GM12878 (cell line): ENCODE data around the gene DNASE1L1. TPM values are rescaled to one million over a fixed set of nuclear protein-coding genes. Genes with fewer than 3 reads are reported as not detected.

Source experiments
- ATAC-seq: fragments of 200-7000 bp; cut with Tn5 transposase; 3 replicates; pipeline ENCODE4 v1.9.1; 2020; ENCODE audit warnings: mild to moderate bottlenecking, moderate library complexity
- BruUV-seq: library from RNA; stranded (reverse); fragments of 400-500 nt; replicated peaks from 2 replicates; lab custom pipeline; 2021; lab: Mats Ljungman, UMichigan
- CTCF ChIA-PET: fragments of 300-600 bp; sonication (Branson Sonifier 250); formaldehyde crosslinking; extraction: SDS; loops from one replicate; lab custom pipeline; 2021; ENCODE audit warnings: inconsistent platforms; lab: Yijun Ruan, JAX
- POLR2A ChIA-PET: fragments of 350-600 bp; formaldehyde crosslinking; extraction: SDS; loops from one replicate; lab custom pipeline; 2021; ENCODE audit warnings: inconsistent platforms; lab: Charles Lee
- RAD21 ChIA-PET: fragments of 300-600 bp; sonication (Branson Sonifier 250); formaldehyde crosslinking; loops from one replicate; lab custom pipeline; 2023; ENCODE audit warnings: antibody characterized with exemption; ENCODE audit not compliant: unreplicated experiment; lab: Charles Lee
- SMC1A ChIA-PET: fragments of 300-600 bp; sonication (Branson Sonifier 250); formaldehyde crosslinking; loops from one replicate; lab custom pipeline; 2023; ENCODE audit not compliant: unreplicated experiment, uncharacterized antibody; lab: Charles Lee
- DNase-seq: peaks from one replicate; pipeline ENCODE4 v3.0.0-alpha.2; 2011; ENCODE audit warnings: low read depth, low spot score
- FAIRE-seq: peaks from 3 replicates; lab custom pipeline; 2011; peaks lifted over from hg19 to GRCh38; lab: Jason Lieb, UNC
- H2AFZ ChIP-seq: 2 replicates; pipeline ENCODE4 v1.6.0; 2011; ENCODE audit warnings: low read depth, low read length, control low read depth; ENCODE audit not compliant: control insufficient read depth
- H3K27ac ChIP-seq: 2 replicates; pipeline ENCODE4 v1.5.1; 2011; ENCODE audit warnings: control low read depth; ENCODE audit not compliant: control insufficient read depth, insufficient read depth
- H3K27me3 ChIP-seq, 2 experiments: replicated peaks in 1 of 2; 2 replicates each; pipeline versions ENCODE4 v1.6.0 to v1.6.1; 2011; ENCODE audit warnings: low read length in 1 of 2; ENCODE audit not compliant: control insufficient read depth in 2 of 2, insufficient read depth in 2 of 2
- H3K36me3 ChIP-seq, 2 experiments: 2 replicates each; pipeline ENCODE4 v1.5.1; 2011; ENCODE audit warnings: low read length in 1 of 2; ENCODE audit not compliant: control insufficient read depth in 2 of 2, insufficient read depth in 2 of 2
- H3K4me1 ChIP-seq: 2 replicates; pipeline ENCODE4 v1.6.1; 2011; ENCODE audit warnings: mild to moderate bottlenecking, low read length, moderate library complexity, mixed read lengths; ENCODE audit not compliant: control insufficient read depth, insufficient read depth
- H3K4me2 ChIP-seq: 2 replicates; pipeline ENCODE4 v1.6.0; 2011; ENCODE audit warnings: control low read depth; ENCODE audit not compliant: control insufficient read depth, insufficient read depth
- H3K4me3 ChIP-seq: fragments of 200-600 bp; sonication (generic); 2 replicates; pipeline ENCODE4 v1.5.1; 2016
- H3K79me2 ChIP-seq: 2 replicates; pipeline ENCODE4 v1.6.0; 2011; ENCODE audit warnings: low read length; ENCODE audit not compliant: control insufficient read depth, insufficient read depth
- H3K9ac ChIP-seq: 2 replicates; pipeline ENCODE4 v1.8.0; 2011; ENCODE audit warnings: low read length, control low read depth, mixed read lengths; ENCODE audit not compliant: control insufficient read depth, insufficient read depth
- H3K9me3 ChIP-seq: replicated peaks from 3 replicates; pipeline ENCODE4 v1.5.1; 2011; ENCODE audit warnings: mild to moderate bottlenecking, low read length; ENCODE audit not compliant: control insufficient read depth, insufficient read depth
- H4K20me1 ChIP-seq: 2 replicates; pipeline ENCODE4 v1.6.0; 2011; ENCODE audit not compliant: control insufficient read depth, insufficient read depth
- CTCF ChIP-seq, 3 experiments: IDR thresholded peaks in 2 of 3; conservative IDR thresholded peaks in 1 of 3; 2 replicates each; pipeline ENCODE4 v1.5.1; 2011; ENCODE audit warnings: low read depth in 3 of 3, low read length in 3 of 3, mild to moderate bottlenecking in 3 of 3, control low read depth in 2 of 3, moderate library complexity in 2 of 3, inconsistent platforms in 1 of 3, mixed read lengths in 1 of 3; ENCODE audit not compliant: control insufficient read depth in 2 of 3, insufficient read depth in 1 of 3; ENCODE audit errors: extremely low read depth in 1 of 3
- SUZ12 ChIP-seq: fragments of 200-600 bp; sonication (generic); IDR thresholded peaks from one replicate; pipeline ENCODE4 v1.6.1; 2018; ENCODE audit warnings: antibody characterized with exemption, mild to moderate bottlenecking; ENCODE audit not compliant: unreplicated experiment
- WGBS: methylation state at CpG from one replicate; pipeline ENCODE4 v1.1.6; 2016; ENCODE audit warnings: low lambda C conversion rate; ENCODE audit not compliant: insufficient replicate concordance, insufficient coverage; ENCODE audit errors: missing lambda C conversion rate; 5-methylcytosine and 5-hydroxymethylcytosine counted together
- in situ Hi-C: fragments of 300-500 bp; cut with MboI; formaldehyde crosslinking; loops from 9 replicates; pipeline ENCODE4 v1.14.3; 2018; ENCODE audit warnings: mixed read lengths
- intact Hi-C: fragments of 100-400 bp; cut with micrococcal nuclease; formaldehyde crosslinking; loops from one replicate; pipeline ENCODE4 v1.14.2; 2022; ENCODE audit not compliant: unreplicated experiment
- polyA plus RNA-seq, 11 experiments: library from polyadenylated mRNA; depleted of rRNA in 4 of 11; unstranded in 6 of 11; stranded (reverse) in 5 of 11; fragments of >200 nt; fragmentation: Nextera tagmentation in 4 of 11; fragmentation: Illumina TruSeq in 1 of 11; extraction: Ambion mirVana in 4 of 11; extraction: Trizol in 1 of 11; gene quantifications; 1 replicate in 1 of 11; 2 replicates in 10 of 11; pipeline versions ENCODE4 v1.2.1 to v1.2.3, GENCODE V29; 2011 to 2016; ENCODE audit warnings: inconsistent platforms in 2 of 11, missing spikeins in 2 of 11, low read depth in 1 of 11
- total RNA-seq, 4 experiments: library from RNA; depleted of rRNA in 3 of 4; stranded (reverse); fragments of >200 nt in 3 of 4; fragmentation: Illumina TruSeq in 1 of 4; extraction: Trizol in 1 of 4; gene quantifications; 2 replicates each; pipeline versions ENCODE4 v1.2.1 to v1.2.3, GENCODE V29; 2013 to 2021

Gene DNASE1L1
- total and polyA plus RNA-seq, 10 of the 15 experiments (the other 5 are each of a cell fraction or from before 2014, with no cell fraction given), result 0.60 to 22.7 (median 6.8) TPM

GRCh38 chrX:154363706-154364439, 45.2 kb downstream of the DNASE1L1 start:
- Histone ChIP-seq H3K79me2 (peaks cover 13% of the 10 kb centered on the region), H3K27ac (no peak overlapping the region), H4K20me1 (no peaks in the 10 kb centered on the region), H3K27me3 (no peaks in the 10 kb centered on the region), H3K4me2 (no peak overlapping the region), H3K9me3 (no peaks in the 10 kb centered on the region; the same call in 2 of the 3 replicates), H2AFZ (no peak overlapping the region), H3K9ac (no peak overlapping the region), H3K4me3 (no peak overlapping the region), H3K36me3 (peaks cover 6 to 52% of the 10 kb centered on the region in 2 experiments; a peak in 3 of 4 replicates), H3K4me1 (no peaks in the 10 kb centered on the region)
- DNase-seq (no peak), FAIRE-seq (no peak), ATAC-seq (no peak)
- ChIA-PET POLR2A (no interaction called here), SMC1A (no interaction called here), CTCF (no interaction called here), RAD21 (no interaction called here)
- intact Hi-C loops, result no loop called here
- BruUV-seq, result no TSS peak
- TF ChIP-seq SUZ12 (no peak), CTCF (IDR thresholded peaks at IDR 0.05 in 2 of 3, conservative IDR thresholded peaks at IDR 0.05 in 1 of 3; ENCODE audit: control insufficient read depth in 2 of 3, extremely low read depth in 1 of 3, insufficient read depth in 1 of 3, low read depth in 3 of 3, low read length in 3 of 3) (no peak)
- in situ Hi-C loops, result no loop called here
- WGBS, result 73% methylated on average over 20 of the region's 20 CpGs
